ENCODE results near the gene HMX1.

The HMX1 gene

DNA sequence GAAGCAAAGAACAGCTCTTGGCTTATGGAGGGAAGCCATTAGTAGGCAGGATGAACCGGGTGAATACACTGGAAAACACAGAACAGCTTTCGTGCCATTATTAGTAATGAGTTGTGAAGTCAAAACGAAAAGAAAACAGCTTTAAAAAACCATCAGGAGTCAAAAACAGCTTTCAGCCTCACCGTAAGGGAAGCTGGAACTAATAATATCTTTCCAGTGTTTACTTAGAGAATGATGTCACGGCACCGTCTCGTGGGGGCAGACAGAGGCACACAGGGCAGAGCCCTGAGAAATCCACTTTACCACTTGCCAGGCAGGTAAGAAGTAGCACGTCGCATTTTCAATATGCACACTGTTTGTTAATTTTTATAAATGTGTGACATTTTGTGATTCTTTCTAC, 37.9 kb upstream of the HMX1 start:
- DNase-seq, result no peak

DNA sequence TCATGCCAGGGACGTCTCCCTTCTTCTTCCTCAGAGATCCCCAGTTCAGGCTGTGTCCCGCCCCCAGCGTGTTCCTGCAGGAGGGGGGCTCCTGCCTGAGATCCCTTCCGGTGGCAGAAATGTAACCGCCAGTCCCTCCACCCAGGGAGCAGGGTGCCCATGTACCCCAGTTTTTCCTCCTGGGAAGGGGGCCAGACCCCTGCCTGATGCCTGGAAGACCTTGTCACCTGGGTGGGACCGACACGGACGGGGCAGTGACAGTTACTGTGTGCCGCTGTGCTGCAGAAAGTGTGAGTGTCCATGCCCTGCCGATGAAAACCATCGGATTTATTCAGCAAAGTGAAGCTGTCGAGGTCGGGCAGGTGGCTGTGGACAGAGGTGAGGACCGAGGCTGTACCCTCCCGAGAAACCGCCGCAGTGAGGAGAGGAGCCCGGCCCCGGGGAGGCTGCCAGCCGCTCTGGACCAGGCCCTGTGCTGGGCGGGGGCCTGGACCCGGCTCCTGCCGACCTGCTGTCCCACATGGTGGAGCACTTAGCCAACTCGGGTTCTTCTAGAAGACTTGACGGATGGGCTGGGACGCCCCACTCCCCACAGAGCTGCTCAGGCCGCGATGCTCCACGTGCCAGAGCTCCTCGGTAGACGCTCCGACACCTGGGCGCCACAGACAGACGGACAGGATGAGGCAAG, 36.7 kb upstream of the HMX1 start:
- no peak for DNase-seq

DNA sequence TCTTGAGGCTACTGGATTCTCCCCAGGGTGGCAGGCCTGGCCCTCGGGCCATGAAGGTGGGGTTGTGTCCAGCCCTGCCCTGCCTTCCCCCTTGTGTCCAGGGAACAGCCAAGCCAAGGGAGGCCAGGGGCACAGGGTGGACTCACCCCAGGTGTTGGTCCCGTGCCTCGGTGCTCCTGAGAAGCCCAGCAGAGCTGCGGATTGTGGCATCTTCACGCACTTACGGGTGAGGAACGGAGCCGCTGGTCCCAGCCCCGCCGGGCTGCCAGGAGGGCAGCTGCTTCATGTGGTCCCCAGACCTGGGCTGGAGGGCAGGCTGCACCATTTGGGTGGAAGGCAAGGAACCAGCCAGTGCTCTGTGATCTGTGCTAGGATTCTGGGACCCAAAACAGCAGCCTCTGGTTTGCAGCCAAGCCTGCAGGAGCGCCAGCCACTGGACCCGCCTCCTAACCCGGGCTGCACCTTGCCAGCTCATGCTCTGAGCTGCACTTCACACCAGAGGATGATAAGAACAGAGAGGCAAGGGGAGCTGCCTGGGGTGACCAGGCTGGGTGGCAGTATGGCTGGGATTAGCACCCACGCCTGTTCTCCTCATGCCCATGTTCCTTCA, 36.1 kb upstream of the HMX1 start:
- DNase-seq, result no peak

DNA sequence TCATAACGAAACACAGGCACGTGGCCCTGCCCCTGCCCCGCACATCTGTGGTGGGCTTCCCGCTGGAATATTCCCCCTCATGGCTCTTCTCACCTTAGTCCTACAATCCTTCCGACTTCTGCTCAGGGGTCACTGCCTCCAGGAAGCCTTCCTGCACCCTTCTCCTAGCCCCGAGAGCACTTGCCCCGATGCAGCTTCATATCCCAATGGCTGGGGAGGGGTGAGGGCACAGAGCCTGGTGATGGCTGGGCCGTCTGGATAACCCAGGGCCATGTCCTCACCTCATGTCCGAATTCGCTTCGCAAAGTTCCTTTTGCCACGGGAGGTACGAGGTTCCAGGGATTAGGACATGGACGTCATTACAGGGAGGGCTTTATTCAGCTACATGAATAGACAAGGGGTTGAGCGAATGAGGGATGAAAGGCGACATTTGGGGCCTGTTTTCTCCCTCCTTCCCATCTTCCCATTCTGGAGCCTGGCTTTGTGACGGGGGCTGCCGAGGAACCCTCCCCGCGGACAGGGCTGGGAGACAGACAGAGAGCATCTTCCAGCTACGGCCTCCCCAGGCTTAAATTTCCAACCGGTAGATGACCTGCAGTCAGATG, 35.5 kb upstream of the HMX1 start:
- no peak for DNase-seq

DNA sequence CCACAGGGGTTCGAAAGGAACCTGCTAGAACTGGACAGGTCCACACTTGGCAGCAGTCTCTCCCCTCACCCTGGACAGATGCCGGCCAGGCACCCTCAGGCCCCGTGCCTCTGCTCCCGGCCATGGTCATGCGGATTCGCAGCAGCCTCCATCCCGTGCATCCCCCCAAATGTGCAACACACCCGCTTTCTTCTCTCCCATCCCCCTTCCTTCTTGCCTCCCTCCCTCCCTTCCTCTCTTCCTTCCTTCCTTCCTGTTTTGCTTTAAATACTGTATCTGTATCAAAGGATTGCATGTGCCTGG, 35.0 kb upstream of the HMX1 start:
- DNase-seq, result no peak

DNA sequence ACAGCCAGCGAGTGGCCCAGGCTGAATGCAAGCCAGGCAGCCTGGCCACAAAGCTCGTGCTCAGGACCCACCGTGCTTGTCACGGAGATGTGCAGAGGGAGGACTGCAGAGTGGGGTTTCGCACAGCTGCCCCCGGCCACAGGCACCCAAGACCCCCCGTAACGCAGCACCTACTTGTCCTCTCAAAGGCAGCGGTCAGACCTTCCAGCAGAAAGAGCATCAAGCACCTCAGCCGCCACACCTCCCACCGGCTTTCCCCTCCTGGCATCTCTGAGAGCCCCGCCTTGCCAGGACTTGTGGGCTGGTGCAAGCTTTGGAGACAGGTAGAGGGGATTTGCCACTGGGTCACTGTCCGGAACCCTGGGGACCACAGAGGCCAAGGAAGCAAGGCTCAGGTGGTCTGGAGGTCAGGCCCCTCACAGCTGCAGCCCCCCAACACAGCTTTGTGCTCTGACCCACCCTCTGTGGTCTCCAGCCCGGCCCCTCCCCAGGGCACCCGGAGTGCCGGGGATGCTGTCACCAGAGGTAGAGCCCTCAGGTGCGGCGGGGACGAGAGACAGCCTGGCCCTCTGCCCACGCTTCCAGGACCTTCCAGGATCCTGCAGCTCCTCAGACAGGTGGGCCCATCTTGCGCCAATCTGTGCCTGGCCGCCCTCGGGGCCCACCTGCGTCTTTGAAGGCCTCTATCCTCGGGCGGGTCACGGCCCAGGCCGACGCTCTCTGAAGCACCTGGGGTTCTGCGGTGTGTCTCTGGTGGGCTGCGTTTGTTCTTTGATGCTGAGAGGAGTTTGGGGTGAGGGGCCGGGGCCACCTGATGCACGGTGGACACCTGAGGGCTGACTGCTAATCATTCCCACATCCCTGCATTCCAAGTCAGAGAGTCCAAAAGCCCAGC, 34.4 kb upstream of the HMX1 start:
- no peak for DNase-seq

DNA sequence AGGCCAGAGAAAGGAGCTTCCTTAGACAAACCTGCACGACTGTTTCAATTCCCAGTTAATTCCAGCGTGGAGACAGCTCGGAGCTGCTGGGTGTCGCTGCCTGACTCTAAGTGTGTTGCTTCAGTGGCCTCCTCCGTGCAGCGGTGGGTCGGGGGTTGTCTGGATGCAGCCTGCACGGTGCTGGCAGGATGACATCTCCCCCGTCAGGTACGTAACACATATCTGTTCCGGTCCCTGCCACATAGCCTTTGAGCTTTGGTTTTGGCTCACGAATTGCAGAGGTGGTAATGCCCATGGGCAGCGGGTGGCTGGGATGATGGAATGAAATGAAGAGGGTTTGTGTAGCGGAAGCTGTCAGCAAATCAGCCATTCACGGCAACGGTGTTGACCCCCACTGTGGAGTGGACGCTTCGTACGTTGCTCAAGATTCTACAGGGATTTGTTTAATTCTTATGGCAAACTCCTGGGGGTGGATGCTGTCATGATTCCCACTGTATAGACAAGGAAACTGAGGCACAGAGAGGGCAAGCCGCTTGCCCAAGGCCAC, 33.7 kb upstream of the HMX1 start:
- no peak for DNase-seq

DNA sequence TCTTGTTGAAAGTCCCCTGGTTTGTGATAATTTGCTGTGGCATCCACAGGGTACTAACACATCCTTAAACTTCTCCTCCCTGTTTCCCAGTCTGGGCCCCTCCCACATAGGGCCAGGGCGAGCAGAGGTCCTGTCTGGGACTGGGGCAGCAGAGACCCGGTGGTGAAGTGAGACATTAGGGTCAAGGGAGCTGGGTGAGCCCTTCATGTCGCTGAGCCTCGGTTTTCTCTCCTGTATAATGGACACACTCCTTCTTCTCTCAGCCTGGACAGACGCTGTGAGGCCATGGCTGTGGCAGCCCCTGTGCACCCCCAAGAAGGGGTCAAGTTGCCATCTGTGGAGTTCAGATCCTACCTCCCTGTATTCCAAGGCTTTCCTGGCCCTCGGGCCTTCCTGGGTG, 33.0 kb upstream of the HMX1 start:
- no peak for DNase-seq

DNA sequence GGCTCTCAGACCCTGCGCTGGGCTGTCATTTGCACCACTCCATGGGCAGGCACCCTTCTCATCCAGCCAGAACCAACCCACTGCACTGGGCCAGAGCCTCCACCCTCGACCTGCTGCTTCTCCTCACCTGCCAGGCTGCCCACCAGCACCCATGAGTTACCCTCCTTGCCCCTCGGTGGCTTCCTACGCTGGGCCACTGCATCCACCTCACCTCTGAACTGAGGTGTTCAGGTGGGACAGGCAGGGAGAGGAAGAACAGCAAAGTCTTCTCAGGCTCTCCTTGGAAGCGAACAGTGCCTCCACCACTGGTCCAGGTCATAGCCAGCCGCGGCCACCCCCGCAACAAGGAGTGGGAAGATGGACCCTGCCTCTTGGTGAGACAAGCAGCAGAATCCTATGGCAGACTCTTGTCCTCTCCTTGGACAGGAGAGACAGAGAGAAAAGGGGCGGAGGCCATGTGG, 32.4 kb upstream of the HMX1 start:
- DNase-seq, result no peak

DNA sequence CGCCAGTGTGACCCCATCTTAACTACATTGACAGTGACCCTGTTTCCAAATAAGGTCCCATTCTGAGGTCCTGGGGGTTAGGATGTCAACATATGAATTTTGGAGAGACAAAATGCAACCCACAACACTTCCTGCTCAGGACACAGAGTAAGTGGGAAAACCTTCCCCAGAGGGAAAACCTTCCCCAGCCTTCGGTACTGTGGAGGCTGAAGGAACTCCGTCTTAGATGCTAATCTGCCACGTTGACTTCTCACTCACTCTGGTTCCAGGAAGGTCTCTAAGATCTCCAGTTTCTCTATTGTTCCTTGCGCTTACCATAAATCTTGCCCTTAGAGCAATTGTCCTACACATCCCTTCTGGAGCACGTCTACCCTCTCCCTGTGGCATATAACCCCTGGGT, 29.7 kb upstream of the HMX1 start:
- no peak for DNase-seq

DNA sequence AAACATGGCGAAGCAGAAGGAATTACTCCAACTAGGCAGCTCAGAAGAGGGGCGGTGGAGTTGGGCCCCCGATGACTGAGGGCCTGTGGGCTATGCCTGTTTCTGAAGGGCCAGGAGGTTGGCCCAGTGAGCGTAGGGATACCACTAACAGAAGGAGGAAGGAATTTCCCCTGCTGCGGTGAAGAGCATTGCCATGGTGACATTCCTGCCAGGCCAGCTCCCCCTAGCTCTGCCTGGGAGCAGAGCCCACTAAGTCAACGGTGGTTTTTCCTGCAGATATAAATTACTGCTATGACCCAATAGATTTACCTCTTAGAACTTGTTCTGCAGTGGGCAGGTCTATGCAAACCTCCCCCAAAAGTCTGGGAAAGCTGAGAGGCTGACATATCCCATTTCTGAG, 28.9 kb upstream of the HMX1 start:
- no peak for DNase-seq

DNA sequence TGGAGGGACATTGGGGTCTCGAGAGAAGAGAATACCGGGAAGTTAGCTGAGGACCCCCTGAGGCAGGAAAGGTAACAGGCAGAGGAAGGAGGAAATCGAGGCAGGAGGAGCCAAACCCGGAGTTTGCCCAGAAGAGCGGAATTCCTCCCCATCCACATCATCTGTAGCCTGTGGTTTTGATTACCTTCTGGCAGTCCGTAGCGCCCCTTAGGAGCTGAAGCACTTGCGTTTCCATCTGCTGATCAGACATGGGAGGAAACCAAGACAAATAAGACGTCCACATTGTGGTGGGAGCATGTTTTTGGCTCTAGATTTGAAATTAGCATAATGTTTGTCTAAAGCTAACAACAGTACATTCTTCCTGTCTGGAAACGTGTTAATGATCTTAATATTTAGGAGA, 26.8 kb upstream of the HMX1 start:
- DNase-seq, result no peak

DNA sequence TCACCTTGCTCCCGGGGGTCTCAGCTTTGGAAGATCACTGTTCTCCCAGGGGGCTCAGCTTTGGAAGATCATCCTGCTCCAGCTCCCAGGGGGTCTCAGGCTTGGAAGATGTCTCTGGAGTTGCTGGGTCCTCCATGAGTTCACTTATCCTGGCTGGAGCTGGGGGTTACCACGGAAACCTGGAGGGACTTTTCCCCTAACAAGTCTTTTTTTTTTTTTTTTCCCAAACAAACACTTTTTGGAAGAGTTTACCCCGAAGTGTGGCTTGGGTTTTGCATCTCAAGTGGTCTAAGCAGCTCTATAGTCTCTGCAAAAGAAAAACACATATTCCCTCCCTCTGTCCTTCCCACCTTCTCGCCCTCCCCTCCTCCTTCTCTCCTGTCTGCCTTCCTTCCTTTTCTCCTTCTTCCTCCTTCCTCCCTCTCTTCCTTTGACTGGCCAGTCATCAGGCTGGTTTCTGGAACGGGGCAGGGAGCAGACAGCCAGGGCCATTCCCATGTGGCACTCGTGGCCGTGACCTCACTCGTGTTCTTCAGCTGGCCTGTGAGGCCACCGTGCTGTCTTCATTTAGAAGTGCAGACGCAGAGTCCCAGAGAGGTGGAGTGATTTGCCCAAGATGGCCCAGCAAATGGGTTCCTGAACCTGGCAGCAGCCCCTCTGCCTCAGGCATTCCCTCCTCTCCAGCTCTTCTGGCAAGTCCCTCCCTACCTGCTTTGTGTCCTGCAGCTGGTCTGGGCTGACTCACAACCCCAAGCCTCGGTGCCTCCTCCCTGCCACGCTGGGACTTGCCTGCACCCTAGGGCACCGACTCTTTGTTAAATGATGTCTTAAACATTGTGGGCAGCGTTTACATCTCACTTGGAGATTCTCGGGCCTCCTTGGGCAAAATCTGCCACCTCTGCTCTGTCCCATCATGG, 25.9 kb upstream of the HMX1 start:
- DNase-seq, result no peak

DNA sequence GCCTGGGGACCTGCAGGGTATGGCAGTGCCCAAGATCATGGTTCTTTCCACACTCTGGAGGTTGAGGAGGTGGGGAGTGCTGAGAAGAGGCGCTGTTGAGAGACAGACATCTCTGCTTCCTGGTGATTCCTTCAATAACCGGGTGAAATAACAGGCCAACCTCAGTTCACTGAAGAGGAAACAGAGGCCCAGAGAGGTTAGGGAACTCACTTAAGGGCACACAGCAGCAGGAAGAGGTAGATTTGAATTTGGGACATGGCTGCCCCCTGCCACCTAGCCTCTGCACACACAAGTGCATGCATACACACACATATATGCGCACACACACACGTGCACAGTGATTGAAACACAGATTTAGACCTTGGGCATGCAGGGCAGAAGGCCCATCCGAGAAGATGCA, 24.9 kb upstream of the HMX1 start:
- DNase-seq, result no peak

DNA sequence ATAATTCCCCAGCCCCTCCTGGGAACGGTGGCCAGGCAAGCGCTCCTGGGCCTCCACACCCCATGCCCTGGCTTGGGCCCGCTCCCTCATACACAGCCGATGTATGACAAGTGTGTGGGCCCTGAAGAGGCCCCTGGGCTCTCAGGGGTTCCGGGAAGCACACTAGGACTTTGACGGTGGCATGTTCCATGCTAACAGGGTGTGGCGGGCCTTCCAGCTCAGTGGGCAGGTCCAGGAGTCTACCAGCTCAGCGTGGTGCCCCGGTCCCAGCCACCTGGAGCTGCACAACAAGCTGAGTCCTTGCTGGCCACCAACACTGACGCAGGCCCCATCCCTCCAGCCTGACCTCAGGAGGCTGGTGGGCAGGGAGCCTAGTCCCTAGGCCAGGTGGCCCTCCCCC, 24.4 kb upstream of the HMX1 start:
- DNase-seq, result no peak

DNA sequence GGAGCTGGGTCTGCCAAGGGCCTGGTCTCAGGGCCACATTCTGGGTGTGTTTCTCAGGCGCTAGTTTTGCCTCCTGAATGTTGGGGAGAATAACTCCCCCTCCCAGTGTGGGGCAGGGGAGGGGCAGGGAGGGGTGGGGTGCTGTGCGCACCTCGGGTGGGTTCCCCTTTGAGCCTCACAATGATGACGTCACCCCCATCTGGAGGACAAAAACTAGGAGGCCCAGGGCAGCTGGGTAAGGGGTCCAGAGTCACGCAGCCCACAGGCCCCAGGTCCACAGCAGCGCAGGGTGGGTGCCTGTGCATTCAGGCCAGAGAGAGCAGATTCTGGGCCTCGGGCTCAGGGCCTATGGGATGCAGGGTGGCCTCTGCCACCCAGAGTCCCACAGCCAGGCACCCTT, 23.7 kb upstream of the HMX1 start:
- no peak for DNase-seq

DNA sequence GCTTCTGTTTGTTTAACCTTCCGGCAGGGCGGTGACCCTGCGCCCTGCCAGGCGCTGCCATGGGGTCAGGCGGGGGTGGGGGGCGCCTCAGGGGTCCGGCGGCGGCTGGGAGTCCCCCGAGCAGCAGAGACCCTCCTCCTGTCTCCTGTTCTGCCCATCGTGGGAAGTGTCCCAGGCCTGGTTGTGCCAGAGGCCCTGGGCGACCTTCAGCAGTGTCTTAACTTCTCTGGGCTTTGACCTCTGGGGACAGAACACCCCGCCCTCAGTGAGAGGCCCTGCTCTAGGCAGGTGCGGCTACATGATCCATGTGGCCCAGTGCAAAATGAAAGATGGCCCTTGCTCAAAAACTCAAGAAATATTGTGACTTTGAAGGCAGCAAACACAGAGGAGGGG, 22.8 kb upstream of the HMX1 start:
- no peak for DNase-seq

DNA sequence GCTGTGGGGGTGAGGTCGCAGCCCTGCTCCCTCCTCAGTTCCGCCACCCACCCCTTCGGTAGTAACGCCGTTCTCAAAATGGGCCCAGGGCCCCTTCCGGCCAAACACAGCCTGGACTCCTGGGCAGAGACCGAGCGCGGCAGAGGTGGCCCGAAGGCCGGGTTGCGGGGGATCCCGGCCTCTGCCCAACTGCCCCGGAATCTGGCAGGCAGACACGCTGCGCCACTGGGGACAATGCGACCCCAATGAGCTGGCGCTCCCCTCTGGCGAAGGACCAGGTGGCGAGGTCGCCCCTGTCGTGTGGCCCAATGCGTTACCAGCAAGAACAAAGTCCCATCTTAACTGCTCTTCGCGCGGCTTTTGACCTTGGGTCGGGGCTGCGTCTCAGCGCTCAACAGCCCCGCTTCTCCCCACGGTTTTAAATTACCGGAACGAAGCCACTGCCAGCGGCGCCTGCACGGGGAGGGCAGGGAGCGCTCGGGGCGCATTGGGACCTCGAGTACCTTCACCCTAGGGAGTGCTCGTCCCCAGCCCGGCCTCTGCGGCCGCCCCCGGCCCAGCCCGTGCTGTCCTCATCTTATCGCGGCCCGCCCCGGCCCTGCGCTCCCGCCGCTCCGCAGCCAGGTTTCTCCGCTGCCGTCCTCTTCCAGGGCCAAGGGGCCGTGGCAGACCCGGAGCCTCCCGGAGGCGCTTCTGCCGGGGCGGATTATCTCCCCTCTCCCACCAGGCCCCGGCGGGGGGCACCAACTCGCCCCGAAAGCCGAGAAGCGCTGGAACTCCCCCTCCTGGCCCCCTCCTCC, 22.2 kb upstream of the HMX1 start:
- DNase-seq, result no peak

DNA sequence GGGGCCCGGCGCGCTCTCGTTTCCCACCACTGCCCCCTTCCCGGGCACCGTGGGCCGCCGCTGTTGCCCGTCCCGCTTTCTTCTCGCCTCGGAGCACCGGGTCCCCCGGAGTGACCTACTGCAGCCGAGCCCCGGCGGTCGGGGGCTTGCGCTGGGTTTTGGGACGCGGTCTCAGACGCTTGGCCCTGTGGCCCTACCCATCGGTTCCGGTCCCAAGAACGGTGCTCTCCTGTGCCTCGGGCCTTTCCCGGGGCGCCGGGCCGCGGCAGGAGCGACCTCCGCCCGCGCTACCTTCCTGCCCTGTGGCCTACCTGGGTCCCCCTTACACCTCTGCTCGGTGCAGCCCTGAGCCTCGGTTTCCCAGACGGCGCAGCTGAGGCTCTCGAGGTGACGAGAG, 21.6 kb upstream of the HMX1 start:
- DNase-seq, result no peak

DNA sequence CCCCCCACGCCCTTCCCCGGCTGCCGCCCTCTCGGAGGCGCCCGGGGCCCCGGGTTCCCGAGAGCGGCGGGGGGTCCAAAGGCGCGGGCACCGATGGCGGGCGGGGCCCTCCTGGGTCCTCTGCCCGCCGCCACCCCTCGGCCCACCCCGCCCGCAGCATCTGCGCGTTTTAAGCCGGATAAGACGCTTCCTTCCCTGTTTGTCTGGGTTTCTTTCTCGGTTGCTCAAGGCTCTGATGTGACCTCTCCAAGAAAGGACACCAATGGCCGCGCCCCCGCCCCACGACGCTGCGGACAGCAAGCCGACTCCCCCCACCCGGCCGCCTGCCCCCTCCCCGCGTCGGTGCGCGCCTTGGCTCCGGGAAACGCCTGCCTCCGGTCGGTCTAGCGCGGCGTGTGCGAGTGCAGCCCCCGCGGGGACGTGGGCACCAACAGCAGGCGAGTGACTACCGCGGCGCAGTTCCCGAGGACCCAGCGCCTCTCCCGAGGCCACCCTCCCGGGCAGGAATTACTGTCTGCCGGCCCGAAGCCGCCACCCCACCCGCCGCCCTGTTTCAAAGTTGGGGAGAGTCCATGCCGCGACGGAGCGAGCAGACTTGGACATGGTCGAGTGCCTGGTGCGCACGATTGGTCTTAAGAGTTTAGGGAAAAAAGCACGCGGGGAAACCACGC, 21.1 kb upstream of the HMX1 start:
- DNase-seq, result no peak

Measured in NCI-H774 (cell line).